ENCODE results near the gene CCDC192. TPM values are rescaled to one million over a fixed set of nuclear protein-coding genes. Genes with fewer than 3 reads are reported as not detected.

Gene CCDC192
- total RNA-seq, 1 donor from 2014 or later, result 0.26 TPM

DNA sequence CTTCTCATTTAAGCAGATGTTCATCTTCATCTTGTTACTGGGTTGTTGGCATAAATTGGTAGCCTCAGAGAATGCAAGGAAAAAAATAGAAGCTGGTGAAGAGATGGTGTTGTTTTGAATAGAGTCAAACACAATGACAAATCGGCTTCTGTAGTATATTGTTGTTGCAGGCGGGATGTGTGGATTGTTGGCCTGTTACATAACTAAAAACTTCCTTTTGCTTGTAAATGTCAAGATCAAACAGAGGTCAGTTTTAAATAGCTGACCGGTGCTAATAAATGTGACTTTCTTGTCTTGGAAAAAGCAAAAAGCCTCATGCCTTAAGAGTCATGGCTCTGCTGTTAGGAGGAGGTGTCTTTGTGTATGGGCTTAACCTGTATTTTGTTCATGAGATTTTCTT is 59.2 kb downstream of the CCDC192 start:
- Mint-ChIP-seq H3K27ac (ENCODE audit: unreplicated experiment) (no peak overlapping the region), H3K36me3 (ENCODE audit: low read depth, unreplicated experiment) (no peaks in the 10 kb centered on the region), H3K4me1 (ENCODE audit: unreplicated experiment) (peaks cover 45% of the 10 kb centered on the region), H3K9me3 (ENCODE audit: unreplicated experiment) (no peaks in the 10 kb centered on the region), H3K27me3 (ENCODE audit: unreplicated experiment) (no peaks in the 10 kb centered on the region), H3K4me3 (ENCODE audit: unreplicated experiment) (no peak overlapping the region)
- DNase-seq (ENCODE audit: low spot score), result no peak
- TF ChIP-seq, protein P1, sequence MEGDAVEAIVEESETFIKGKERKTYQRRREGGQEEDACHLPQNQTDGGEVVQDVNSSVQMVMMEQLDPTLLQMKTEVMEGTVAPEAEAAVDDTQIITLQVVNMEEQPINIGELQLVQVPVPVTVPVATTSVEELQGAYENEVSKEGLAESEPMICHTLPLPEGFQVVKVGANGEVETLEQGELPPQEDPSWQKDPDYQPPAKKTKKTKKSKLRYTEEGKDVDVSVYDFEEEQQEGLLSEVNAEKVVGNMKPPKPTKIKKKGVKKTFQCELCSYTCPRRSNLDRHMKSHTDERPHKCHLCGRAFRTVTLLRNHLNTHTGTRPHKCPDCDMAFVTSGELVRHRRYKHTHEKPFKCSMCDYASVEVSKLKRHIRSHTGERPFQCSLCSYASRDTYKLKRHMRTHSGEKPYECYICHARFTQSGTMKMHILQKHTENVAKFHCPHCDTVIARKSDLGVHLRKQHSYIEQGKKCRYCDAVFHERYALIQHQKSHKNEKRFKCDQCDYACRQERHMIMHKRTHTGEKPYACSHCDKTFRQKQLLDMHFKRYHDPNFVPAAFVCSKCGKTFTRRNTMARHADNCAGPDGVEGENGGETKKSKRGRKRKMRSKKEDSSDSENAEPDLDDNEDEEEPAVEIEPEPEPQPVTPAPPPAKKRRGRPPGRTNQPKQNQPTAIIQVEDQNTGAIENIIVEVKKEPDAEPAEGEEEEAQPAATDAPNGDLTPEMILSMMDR (IDR thresholded peaks at IDR 0.05; ENCODE audit: unreplicated experiment), result no peak

DNA sequence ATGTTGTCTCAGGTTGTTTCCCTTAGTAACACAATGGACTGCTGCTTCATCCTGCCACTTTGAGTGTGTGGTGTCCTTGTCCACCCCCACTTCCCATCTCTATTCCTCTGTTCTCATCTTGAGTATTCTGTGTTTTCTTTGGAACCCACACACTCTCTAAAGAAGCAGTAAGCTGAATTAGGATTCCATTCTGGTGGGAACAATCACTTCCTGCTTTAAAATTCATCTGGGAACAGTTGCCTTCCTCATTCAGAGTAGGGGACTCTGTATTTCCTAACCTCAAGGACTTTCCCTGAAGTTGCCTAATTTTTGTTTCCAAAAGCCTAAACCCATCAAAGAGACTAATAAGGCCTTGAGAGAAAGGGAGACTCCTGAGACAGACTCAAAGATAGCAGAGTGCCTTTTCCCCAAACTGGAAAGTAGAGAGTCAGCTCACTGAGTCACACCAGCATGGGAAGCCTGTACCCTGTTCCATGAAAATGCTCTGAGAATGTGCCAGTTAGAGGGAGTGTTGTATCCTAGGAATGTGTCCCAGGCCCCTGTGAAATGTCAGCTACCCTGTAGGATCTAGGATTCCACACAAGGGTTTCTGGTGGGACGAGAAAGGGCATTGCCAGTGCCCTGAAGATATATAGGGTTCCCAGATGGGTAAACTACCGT is 63.6 kb downstream of the CCDC192 start:
- H3K27ac Mint-ChIP-seq (ENCODE audit: unreplicated experiment), result peak overlapping the region; percentile 93
- no peak for DNase-seq (ENCODE audit: low spot score)
- TF ChIP-seq, protein P1 (IDR thresholded peaks at IDR 0.05; ENCODE audit: unreplicated experiment), result no peak
- H3K27me3 Mint-ChIP-seq (ENCODE audit: unreplicated experiment), result peaks cover 2% of the 10 kb centered on the region
- H3K36me3 Mint-ChIP-seq (ENCODE audit: low read depth, unreplicated experiment), result no peaks in the 10 kb centered on the region
- peaks cover 37% of the 10 kb centered on the region for H3K4me1 Mint-ChIP-seq (ENCODE audit: unreplicated experiment)
- H3K9me3 Mint-ChIP-seq (ENCODE audit: unreplicated experiment), result no peaks in the 10 kb centered on the region
- peak overlapping the region; percentile 21 for H3K4me3 Mint-ChIP-seq (ENCODE audit: unreplicated experiment)

DNA sequence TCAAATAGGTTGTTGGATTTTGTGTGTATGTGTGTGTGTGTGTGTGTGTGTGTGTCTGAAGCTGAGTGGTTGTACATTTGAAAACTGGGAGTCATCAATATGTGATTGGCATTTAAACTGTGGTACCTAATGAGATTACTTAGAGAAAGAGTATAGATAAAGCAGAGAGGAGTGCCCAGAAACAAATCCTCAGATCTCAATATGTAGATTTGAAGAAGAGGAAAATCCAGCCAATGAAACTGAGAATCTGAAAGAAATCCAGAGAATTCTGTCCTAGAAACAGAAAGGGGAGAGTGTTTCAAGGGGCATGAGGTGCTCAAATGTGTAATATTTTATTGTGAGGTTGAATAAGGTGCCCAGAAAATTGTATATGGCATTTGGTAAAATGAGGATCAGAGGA is 66.2 kb downstream of the CCDC192 start:
- no peak overlapping the region for H3K27ac Mint-ChIP-seq (ENCODE audit: unreplicated experiment)
- no peak overlapping the region for H3K4me3 Mint-ChIP-seq (ENCODE audit: unreplicated experiment)
- TF ChIP-seq, protein P1 (IDR thresholded peaks at IDR 0.05; ENCODE audit: unreplicated experiment), result no peak
- peaks cover 2% of the 10 kb centered on the region for H3K27me3 Mint-ChIP-seq (ENCODE audit: unreplicated experiment)
- H3K36me3 Mint-ChIP-seq (ENCODE audit: low read depth, unreplicated experiment), result no peaks in the 10 kb centered on the region
- no peaks in the 10 kb centered on the region for H3K9me3 Mint-ChIP-seq (ENCODE audit: unreplicated experiment)
- no peak for DNase-seq (ENCODE audit: low spot score)
- H3K4me1 Mint-ChIP-seq (ENCODE audit: unreplicated experiment), result peaks cover 24% of the 10 kb centered on the region

DNA sequence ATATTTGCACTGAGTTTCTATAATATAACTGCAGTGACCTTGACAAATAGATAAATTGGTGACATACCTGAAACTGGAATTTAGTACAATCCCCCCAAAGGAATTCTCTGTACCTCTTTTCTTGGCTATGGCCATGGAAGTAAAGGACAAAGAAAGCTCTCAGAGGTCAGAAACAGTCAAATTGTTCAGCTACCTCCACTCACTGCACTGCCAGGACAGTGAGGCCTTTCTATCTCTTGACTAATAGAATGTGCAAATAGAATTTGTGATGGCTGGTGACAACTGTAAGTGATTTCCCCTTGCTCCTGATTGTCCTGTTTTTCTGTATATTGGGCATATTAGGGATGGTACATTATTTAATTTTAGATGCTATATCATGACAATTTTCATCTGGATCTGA is 67.1 kb downstream of the CCDC192 start:
- no peaks in the 10 kb centered on the region for H3K9me3 Mint-ChIP-seq (ENCODE audit: unreplicated experiment)
- no peaks in the 10 kb centered on the region for H3K36me3 Mint-ChIP-seq (ENCODE audit: low read depth, unreplicated experiment)
- H3K27me3 Mint-ChIP-seq (ENCODE audit: unreplicated experiment), result peaks cover 2% of the 10 kb centered on the region
- H3K4me3 Mint-ChIP-seq (ENCODE audit: unreplicated experiment), result no peak overlapping the region
- TF ChIP-seq, protein P1 (IDR thresholded peaks at IDR 0.05; ENCODE audit: unreplicated experiment), result no peak
- DNase-seq (ENCODE audit: low spot score), result no peak
- peaks cover 21% of the 10 kb centered on the region for H3K4me1 Mint-ChIP-seq (ENCODE audit: unreplicated experiment)
- no peak overlapping the region for H3K27ac Mint-ChIP-seq (ENCODE audit: unreplicated experiment)

DNA sequence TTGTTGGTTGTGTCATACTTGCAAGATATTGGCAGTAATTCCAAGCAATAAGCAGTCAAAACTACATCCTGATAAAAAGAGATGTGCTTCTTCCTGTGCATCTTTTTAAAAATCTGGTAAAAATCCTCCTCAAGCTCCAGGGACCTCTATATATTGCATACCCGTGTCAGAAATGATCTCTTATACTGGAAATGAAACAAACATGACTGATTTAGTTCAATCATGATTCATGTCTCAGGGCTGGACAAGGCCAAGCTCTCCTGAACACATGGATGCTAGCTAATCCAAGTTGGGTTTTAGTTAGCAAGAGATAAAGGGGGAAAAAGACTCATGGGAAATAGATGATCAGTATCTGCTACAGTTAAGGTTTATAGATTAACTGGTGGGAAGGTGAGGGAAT is 69.3 kb downstream of the CCDC192 start:
- Mint-ChIP-seq H3K9me3 (ENCODE audit: unreplicated experiment) (no peaks in the 10 kb centered on the region), H3K27ac (ENCODE audit: unreplicated experiment) (no peak overlapping the region), H3K4me3 (ENCODE audit: unreplicated experiment) (no peak overlapping the region), H3K4me1 (ENCODE audit: unreplicated experiment) (peaks cover 8% of the 10 kb centered on the region), H3K27me3 (ENCODE audit: unreplicated experiment) (peaks cover 2% of the 10 kb centered on the region), H3K36me3 (ENCODE audit: low read depth, unreplicated experiment) (peaks cover 3% of the 10 kb centered on the region)
- DNase-seq (ENCODE audit: low spot score), result no peak
- TF ChIP-seq, protein P1 (IDR thresholded peaks at IDR 0.05; ENCODE audit: unreplicated experiment), result no peak
